HG03135 (cell line): ENCODE measurements around the gene TCHH.

ENCODE experiments used
- ATAC-seq: cut with Tn5 transposase; IDR thresholded peaks from one replicate; pipeline ENCODE4 v1.9.1; 2021; ENCODE audit warnings: mild to moderate bottlenecking, moderate library complexity; ENCODE audit not compliant: unreplicated experiment

Gene TCHH

GRCh38 chr1:152072311-152072710 lies 42.9 kb downstream of the TCHH start:
- no peak for ATAC-seq

GRCh38 chr1:152071123-152071522 lies 44.1 kb downstream of the TCHH start:
- no peak for ATAC-seq

- no peak for ATAC-seq
These were observed 47.3 kb downstream of the TCHH start for GRCh38 chr1:152067929-152068328.

- ATAC-seq: no peak
These were observed 48.1 kb downstream of the TCHH start for GRCh38 chr1:152067150-152067549.

GRCh38 chr1:152061952-152062351 lies 53.3 kb downstream of the TCHH start:
- no peak for ATAC-seq
